ENCODE data around the gene CACNA1G.
A peak's percentile ranks its signal among the peaks of the same experiment; 100 is the strongest.

CACNA1G gene

GRCh38 chr17:50548831-50549230, 11.7 kb upstream of the CACNA1G start:
- no peak for DNase-seq

- DNase-seq, result no peak
These were observed 11.1 kb upstream of the CACNA1G start for GRCh38 chr17:50549256-50549941.

GRCh38 chr17:50549969-50550368, 10.5 kb upstream of the CACNA1G start:
- DNase-seq, result no peak

GRCh38 chr17:50550661-50551432, 9.7 kb upstream of the CACNA1G start:
- no peak for DNase-seq

GRCh38 chr17:50551433-50551815, 9.1 kb upstream of the CACNA1G start:
- DNase-seq, result no peak

GRCh38 chr17:50551884-50552283, 8.6 kb upstream of the CACNA1G start:
- DNase-seq, result no peak

- no peak for DNase-seq
These were observed 6.3 kb upstream of the CACNA1G start for GRCh38 chr17:50554201-50554600.

- no peak for DNase-seq
These were observed 3.7 kb upstream of the CACNA1G start for GRCh38 chr17:50556803-50557202.

- no peak for DNase-seq
These were observed 2.9 kb upstream of the CACNA1G start for GRCh38 chr17:50557630-50558029.

- no peak for DNase-seq
These were observed 2.4 kb upstream of the CACNA1G start for GRCh38 chr17:50558091-50558490.

GRCh38 chr17:50558581-50558940, 2.0 kb upstream of the CACNA1G start:
- no peak for DNase-seq

GRCh38 chr17:50558941-50559614, 1.4 kb upstream of the CACNA1G start:
- DNase-seq, result no peak

- DNase-seq, result peak in 1 of 5 donors; percentile 22
These were observed 786 bp upstream of the CACNA1G start for GRCh38 chr17:50559674-50560184.

GRCh38 chr17:50560931-50561745, 623 bp downstream of the CACNA1G start:
- DNase-seq, result no peak

GRCh38 chr17:50561746-50562141, 1.2 kb downstream of the CACNA1G start:
- DNase-seq, result no peak

- no peak for DNase-seq
These were observed 2.0 kb downstream of the CACNA1G start for GRCh38 chr17:50562242-50563091.

GRCh38 chr17:50563092-50563511, 2.6 kb downstream of the CACNA1G start:
- DNase-seq, result no peak

- DNase-seq, result no peak
These were observed 4.4 kb downstream of the CACNA1G start for GRCh38 chr17:50564916-50565315.

- DNase-seq, result no peak
These were observed 5.2 kb downstream of the CACNA1G start for GRCh38 chr17:50565402-50566350.

GRCh38 chr17:50566886-50567285, 6.4 kb downstream of the CACNA1G start:
- no peak for DNase-seq

- no peak for DNase-seq
These were observed 8.1 kb downstream of the CACNA1G start for GRCh38 chr17:50568659-50569058.

All from T-helper 1 cell (primary cell).